Dendritic cell treated with granulocyte-macrophage colony-stimulating factor and Interleukin-4, amounts not matched to agents 40 ng/mL and 50 ng/mL, for 4 days (primary cell): ENCODE results near the gene CIART.

ENCODE experiments used
- H3K27ac Mint-ChIP-seq: one replicate; pipeline ENCODE4 v1.8.0; 2022; ENCODE audit warnings: mild to moderate bottlenecking, mixed read lengths
- H3K27me3 Mint-ChIP-seq: one replicate; pipeline ENCODE4 v1.8.0; 2022; ENCODE audit warnings: mild to moderate bottlenecking, mixed read lengths
- H3K36me3 Mint-ChIP-seq: one replicate; pipeline ENCODE4 v1.8.0; 2022; ENCODE audit warnings: low read depth, mixed read lengths
- H3K4me1 Mint-ChIP-seq: one replicate; pipeline ENCODE4 v1.8.0; 2022; ENCODE audit warnings: low read depth, mixed read lengths
- H3K4me3 Mint-ChIP-seq: one replicate; pipeline ENCODE4 v1.8.0; 2022; ENCODE audit warnings: mild to moderate bottlenecking, moderate library complexity, mixed read lengths
- H3K9me3 Mint-ChIP-seq: one replicate; pipeline ENCODE4 v1.8.0; 2022; ENCODE audit warnings: mixed read lengths
- intact Hi-C: fragments of 100-400 bp; cut with micrococcal nuclease; formaldehyde crosslinking; loops from one replicate; pipeline ENCODE4 v1.15.0; 2022

The CIART gene

DNA sequence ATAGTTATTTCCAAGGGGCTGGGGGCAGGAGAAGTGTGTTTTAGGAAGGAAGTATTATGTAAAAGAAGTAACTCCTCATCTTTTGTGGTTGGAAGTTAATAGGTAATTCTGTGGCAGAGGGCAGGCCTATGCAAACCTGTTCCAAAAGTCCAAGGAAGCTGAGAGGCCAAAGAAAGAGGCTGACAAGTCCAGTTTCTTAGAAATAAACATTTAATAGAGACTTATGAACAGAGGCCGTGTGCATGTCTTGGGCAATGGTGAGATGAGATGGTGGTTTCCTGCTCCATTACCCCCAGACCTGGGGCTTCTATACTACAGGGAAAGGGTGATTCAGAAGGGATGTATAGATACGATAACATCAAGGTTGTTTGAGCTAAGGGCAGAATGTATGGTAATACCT is 32.4 kb upstream of the CIART start:
- H3K27me3 Mint-ChIP-seq = peaks cover 20% of the 10 kb centered on the region
- H3K4me1 Mint-ChIP-seq = no peaks in the 10 kb centered on the region
- no peak overlapping the region for H3K27ac Mint-ChIP-seq

DNA sequence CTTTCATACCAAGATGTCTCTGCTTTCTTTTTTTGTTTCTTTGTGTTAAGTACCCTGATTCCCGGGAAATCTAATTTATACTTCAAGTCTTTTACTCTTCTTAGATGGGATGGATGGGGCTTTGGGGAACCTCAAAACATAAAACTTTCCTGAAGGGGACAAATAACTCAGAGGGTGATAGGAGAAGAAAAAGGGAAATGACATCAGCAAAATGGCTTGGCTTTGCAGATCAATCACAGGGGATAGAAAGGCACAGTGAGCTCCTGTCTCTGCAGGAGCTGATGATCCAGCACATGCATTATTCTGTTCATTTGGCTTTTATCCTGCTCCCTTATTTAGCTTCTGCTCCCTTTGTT is 26.2 kb upstream of the CIART start:
- H3K4me3 Mint-ChIP-seq = peak overlapping the region; percentile 46

More for the DNA sequence above, 32.4 kb upstream of the CIART start:
- Mint-ChIP-seq H3K9me3 (no peaks in the 10 kb centered on the region), H3K36me3 (no peaks in the 10 kb centered on the region), H3K4me3 (no peak overlapping the region)
- intact Hi-C loops = loop anchor here (10.0 kb wide), 1 partner anchor 175 kb away; no protein-coding TSS in a partner anchor

GRCh38 chr1:150256554-150257341 is 25.6 kb upstream of the CIART start:
- H3K4me3 Mint-ChIP-seq = no peak overlapping the region
- H3K27me3 Mint-ChIP-seq = peaks cover 62% of the 10 kb centered on the region
- H3K27ac Mint-ChIP-seq = peak overlapping the region; percentile 70

More for the DNA sequence above, 26.2 kb upstream of the CIART start:
- H3K4me1 Mint-ChIP-seq = peaks cover 30% of the 10 kb centered on the region
- intact Hi-C loops = loop anchor here (1.0 to 10.0 kb wide), 2 partner anchors 25 to 169 kb away; no protein-coding TSS in a partner anchor
- no peaks in the 10 kb centered on the region for H3K9me3 Mint-ChIP-seq
- peak overlapping the region; percentile 70 for H3K27ac Mint-ChIP-seq
- peaks cover 62% of the 10 kb centered on the region for H3K27me3 Mint-ChIP-seq
- H3K36me3 Mint-ChIP-seq = no peaks in the 10 kb centered on the region

DNA sequence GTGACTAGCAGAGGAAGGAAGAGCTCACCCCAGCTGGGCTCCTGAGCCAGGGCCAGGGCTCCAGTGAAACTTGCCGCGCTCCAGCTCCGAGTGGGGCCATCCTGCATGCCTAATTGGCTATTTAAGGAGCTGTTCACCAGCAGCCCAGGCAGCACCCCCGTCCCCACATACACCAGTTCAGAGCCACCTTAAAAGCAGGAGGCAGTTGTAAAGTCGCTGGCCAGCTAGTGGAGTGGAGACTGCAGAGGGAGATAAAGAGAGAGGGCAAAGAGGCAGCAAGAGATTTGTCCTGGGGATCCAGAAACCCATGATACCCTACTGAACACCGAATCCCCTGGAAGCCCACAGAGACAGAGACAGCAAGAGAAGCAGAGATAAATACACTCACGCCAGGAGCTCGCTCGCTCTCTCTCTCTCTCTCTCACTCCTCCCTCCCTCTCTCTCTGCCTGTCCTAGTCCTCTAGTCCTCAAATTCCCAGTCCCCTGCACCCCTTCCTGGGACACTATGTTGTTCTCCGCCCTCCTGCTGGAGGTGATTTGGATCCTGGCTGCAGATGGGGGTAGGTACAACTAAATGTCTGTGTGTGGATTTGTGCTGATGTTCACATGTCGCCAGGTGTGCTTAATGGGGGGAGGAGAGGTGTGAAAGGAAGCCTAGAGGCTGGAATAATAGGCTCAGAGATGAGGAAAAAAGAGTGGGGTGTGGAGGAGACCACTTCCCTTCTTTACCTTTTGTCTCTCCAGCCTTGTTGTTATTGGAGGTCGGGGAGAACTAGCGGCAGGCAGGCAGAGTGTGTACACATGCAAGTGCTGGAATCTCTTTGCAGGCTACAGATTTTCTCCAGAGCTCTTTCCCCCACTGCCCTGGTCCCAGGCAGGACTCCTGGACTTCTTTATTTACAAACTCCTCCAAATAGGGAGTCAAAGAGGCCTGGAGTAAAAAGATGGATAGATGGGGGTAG is 24.4 kb upstream of the CIART start, which contains the start of gene CA14:
Gene CA14, plus strand, starts transcription at position 151 of the 962 bp plus-strand sequence. Its CDS starts 355 bp downstream, at position 506.
- intact Hi-C loops = loop anchor here (10.0 kb wide), 1 partner anchor 167 kb away; no protein-coding TSS in a partner anchor
- no peak within 1 kb of the TSS for H3K4me3 Mint-ChIP-seq
- H3K9me3 Mint-ChIP-seq = no peaks in the 10 kb centered on the region
- peaks cover 56% of the 10 kb centered on the region for H3K27me3 Mint-ChIP-seq
- peaks cover 30% of the 10 kb centered on the region for H3K4me1 Mint-ChIP-seq
- peak within 1 kb of the TSS; percentile 23 for H3K27ac Mint-ChIP-seq
- H3K36me3 Mint-ChIP-seq = no peaks in the 10 kb centered on the region

More at GRCh38 chr1:150256554-150257341, 25.6 kb upstream of the CIART start:
- H3K4me1 Mint-ChIP-seq = peaks cover 30% of the 10 kb centered on the region
- H3K36me3 Mint-ChIP-seq = no peaks in the 10 kb centered on the region
- intact Hi-C loops = loop anchor here (1.0 to 10.0 kb wide), 2 partner anchors 25 to 168 kb away; no protein-coding TSS in a partner anchor
- H3K9me3 Mint-ChIP-seq = no peaks in the 10 kb centered on the region

- H3K27me3 Mint-ChIP-seq = peaks cover 50% of the 10 kb centered on the region
- H3K27ac Mint-ChIP-seq = no peak overlapping the region
- intact Hi-C loops = loop anchor here (10.0 kb wide), 1 partner anchor 166 kb away; no protein-coding TSS in a partner anchor
- H3K36me3 Mint-ChIP-seq = peaks cover under 1% of the 10 kb centered on the region
- no peak overlapping the region for H3K4me3 Mint-ChIP-seq
- H3K9me3 Mint-ChIP-seq = no peaks in the 10 kb centered on the region
- peaks cover 34% of the 10 kb centered on the region for H3K4me1 Mint-ChIP-seq
Observed at GRCh38 chr1:150259217-150259616, 23.1 kb upstream of the CIART start.

DNA sequence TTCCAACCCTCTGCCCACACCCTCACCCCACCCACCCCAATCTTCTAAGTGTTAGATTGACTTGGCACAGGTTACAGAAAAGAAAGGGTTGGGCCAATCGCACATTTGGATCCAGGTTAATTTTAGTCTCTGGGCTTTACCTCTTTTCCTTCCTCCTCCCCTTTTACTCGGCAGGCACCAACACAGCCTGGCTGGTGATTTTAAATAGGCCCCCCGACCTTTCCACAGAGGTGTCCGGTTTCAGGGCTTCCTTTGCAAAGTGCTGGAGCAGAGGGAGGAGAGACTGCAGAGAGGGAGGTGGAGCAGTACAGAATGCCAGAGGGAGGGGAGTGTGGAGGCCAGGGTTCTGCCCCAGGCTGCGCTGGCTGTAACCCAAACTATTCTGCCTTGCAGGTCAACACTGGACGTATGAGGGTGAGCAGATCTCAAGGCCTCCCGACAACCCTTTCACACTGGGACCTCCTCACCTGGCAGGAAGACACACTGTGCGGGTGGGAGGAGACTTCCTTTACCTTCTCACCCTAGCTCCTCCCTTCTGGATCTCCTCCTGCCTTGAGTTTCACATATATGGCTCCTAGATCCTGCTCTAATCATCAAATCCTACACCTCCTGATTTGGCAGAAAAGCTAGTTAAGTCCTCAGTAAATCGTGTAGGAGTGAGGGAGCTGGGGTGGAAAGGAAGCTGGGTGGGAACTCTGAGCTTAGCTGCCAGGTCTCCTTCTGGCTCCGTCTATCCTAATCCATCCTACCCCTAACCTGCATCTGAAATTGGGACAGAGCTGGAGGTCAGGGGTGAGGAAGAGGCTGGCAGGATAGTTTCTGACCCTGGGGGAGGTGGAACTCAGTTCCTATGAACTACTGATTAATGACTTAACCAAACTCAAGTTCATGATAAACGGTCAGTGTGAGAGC is 22.3 kb upstream of the CIART start:
- Mint-ChIP-seq H3K36me3 (peaks cover 9% of the 10 kb centered on the region), H3K4me3 (no peak overlapping the region), H3K27ac (no peak overlapping the region), H3K27me3 (peaks cover 50% of the 10 kb centered on the region), H3K4me1 (peaks cover 39% of the 10 kb centered on the region), H3K9me3 (no peaks in the 10 kb centered on the region)
- intact Hi-C loops = loop anchor here (10.0 kb wide), 1 partner anchor 165 kb away; no protein-coding TSS in a partner anchor

DNA sequence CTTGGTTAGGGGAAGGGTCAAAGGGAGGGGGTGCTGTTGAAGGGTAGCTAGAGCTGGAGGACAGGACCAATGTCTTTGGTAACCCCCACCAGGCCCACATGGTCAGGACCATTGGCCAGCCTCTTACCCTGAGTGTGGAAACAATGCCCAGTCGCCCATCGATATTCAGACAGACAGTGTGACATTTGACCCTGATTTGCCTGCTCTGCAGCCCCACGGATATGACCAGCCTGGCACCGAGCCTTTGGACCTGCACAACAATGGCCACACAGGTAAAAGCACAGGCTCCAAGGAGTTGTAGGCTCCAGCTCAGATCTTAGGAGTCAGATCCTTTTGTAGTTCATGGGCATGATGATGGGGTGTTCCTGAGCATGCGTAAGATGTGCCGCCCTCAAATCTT is 21.0 kb upstream of the CIART start:
- H3K4me3 Mint-ChIP-seq = no peak overlapping the region
- H3K36me3 Mint-ChIP-seq = peaks cover 22% of the 10 kb centered on the region
- intact Hi-C loops = no loop called here
- H3K27ac Mint-ChIP-seq = no peak overlapping the region
- H3K9me3 Mint-ChIP-seq = no peaks in the 10 kb centered on the region
- peaks cover 40% of the 10 kb centered on the region for H3K4me1 Mint-ChIP-seq
- H3K27me3 Mint-ChIP-seq = peaks cover 43% of the 10 kb centered on the region

GRCh38 chr1:150262388-150263320 is 19.7 kb upstream of the CIART start:
- no peak overlapping the region for H3K4me3 Mint-ChIP-seq
- peaks cover 40% of the 10 kb centered on the region for H3K4me1 Mint-ChIP-seq
- no peaks in the 10 kb centered on the region for H3K9me3 Mint-ChIP-seq
- H3K36me3 Mint-ChIP-seq = peaks cover 35% of the 10 kb centered on the region
- H3K27me3 Mint-ChIP-seq = peaks cover 31% of the 10 kb centered on the region
- H3K27ac Mint-ChIP-seq = no peak overlapping the region
- intact Hi-C loops = no loop called here

- intact Hi-C loops = no loop called here
- Mint-ChIP-seq H3K27ac (no peak overlapping the region), H3K4me1 (peaks cover 42% of the 10 kb centered on the region), H3K36me3 (peaks cover 44% of the 10 kb centered on the region), H3K27me3 (peaks cover 22% of the 10 kb centered on the region), H3K4me3 (no peak overlapping the region), H3K9me3 (no peaks in the 10 kb centered on the region)
Observed at GRCh38 chr1:150263549-150263948, 18.8 kb upstream of the CIART start.

DNA sequence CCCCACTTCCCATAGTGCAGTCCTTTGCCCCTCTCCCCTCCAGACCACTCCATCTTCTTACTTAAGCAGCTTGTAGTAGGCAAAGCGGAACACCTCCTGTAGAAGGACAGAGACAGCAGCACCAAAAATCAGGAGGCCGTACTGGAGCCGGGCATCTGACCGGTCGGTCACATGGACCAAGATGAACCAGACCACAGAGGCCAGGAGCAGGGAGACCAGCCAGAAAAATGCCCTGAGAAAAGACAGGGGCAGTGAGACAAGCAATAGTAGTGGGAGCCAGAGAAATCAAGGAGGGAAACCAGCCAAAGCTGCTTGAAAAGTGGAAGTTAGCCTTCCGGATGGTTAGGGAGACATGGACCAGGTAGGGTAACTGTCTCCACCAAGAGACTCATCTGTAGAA is 14.5 kb upstream of the CIART start:
- Mint-ChIP-seq H3K27me3 (no peaks in the 10 kb centered on the region), H3K4me3 (peak overlapping the region; percentile 99), H3K27ac (peak overlapping the region; percentile 95), H3K36me3 (peaks cover 50% of the 10 kb centered on the region), H3K9me3 (no peaks in the 10 kb centered on the region), H3K4me1 (peaks cover 72% of the 10 kb centered on the region)
- intact Hi-C loops = loop anchor here (2.0 kb wide), 1 partner anchor 31 kb away; the partner anchor contains the start of gene ANP32E

DNA sequence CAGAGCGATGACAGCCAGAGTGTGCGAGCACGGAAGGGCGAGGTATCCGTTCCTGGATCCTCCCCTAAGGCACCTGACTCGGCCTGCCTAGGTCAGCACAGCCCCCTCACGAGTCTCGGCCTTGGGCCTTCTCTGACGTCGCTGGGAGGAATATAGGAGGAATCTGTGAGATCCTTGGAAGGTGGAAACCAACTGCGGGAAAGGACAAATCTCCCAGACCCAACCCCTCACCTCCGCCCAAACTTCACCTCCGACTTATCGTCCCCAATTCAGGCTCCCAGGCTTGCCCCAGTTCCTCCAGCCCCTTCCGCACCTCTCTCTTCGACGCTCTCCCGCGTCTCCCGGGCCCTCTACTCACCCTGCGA is 14.0 kb upstream of the CIART start:
- H3K27me3 Mint-ChIP-seq = no peaks in the 10 kb centered on the region
- no peaks in the 10 kb centered on the region for H3K9me3 Mint-ChIP-seq
- H3K36me3 Mint-ChIP-seq = peaks cover 50% of the 10 kb centered on the region
- intact Hi-C loops = loop anchor here (2.0 kb wide), 1 partner anchor 32 kb away; the partner anchor contains the start of gene ANP32E
- H3K4me3 Mint-ChIP-seq = peak overlapping the region; percentile 99
- peaks cover 73% of the 10 kb centered on the region for H3K4me1 Mint-ChIP-seq
- H3K27ac Mint-ChIP-seq = peak overlapping the region; percentile 95
